K562 (cell line): Measurements from ENCODE around the gene AGPAT3. TPM values are rescaled to one million over a fixed set of nuclear protein-coding genes. Genes with fewer than 3 reads are reported as not detected.

Source experiments
- FOXK2 ChIP-seq, 2 experiments: fragments of 450-650 bp; IDR thresholded peaks in 1 of 2; conservative IDR thresholded peaks in 1 of 2; 2 replicates each; pipeline ENCODE4 v1.6.1; 2016; ENCODE audit warnings: low read depth in 2 of 2, mild to moderate bottlenecking in 1 of 2
- GABPA ChIP-seq: fragments of 200-800 bp; sonication (Bioruptor generic); conservative IDR thresholded peaks from 2 replicates; pipeline ENCODE4 v1.6.1; 2016; ENCODE audit warnings: low read depth, missing genetic modification characterization, missing compliant biosample characterization
- HDAC2 ChIP-seq: fragments of 450-650 bp; IDR thresholded peaks from 2 replicates; pipeline ENCODE4 v1.6.1; 2016; ENCODE audit warnings: mild to moderate bottlenecking
- KAT7 ChIP-seq: sonication (generic); formaldehyde crosslinking; IDR thresholded peaks from 2 replicates; pipeline ENCODE4 v1.8.0; 2022; ENCODE audit warnings: missing genetic modification reagents, mild to moderate bottlenecking, borderline replicate concordance
- KLF10 ChIP-seq: fragments of 250-450 bp; sonication (Bioruptor Pico); IDR thresholded peaks from 2 replicates; pipeline ENCODE4 v1.6.1; 2021; ENCODE audit warnings: matching md5 sums
- MCM5 ChIP-seq: fragments of 450-650 bp; IDR thresholded peaks from 2 replicates; pipeline ENCODE4 v1.6.1; 2016; ENCODE audit warnings: low read depth
- MYNN ChIP-seq, 2 experiments: sonication (generic); formaldehyde crosslinking in 1 of 2; IDR thresholded peaks; 2 replicates each; pipeline versions ENCODE4 v1.5.0 to v1.6.1; 2016 to 2020; ENCODE audit warnings: antibody characterized with exemption in 1 of 2, missing genetic modification reagents in 1 of 2
- NCOR1 ChIP-seq: fragments of 450-650 bp; IDR thresholded peaks from 2 replicates; pipeline ENCODE4 v1.6.1; 2016; ENCODE audit warnings: mild to moderate bottlenecking, moderate library complexity
- PCBP1 ChIP-seq: fragments of 200-400 bp; formaldehyde crosslinking; IDR thresholded peaks from 2 replicates; pipeline ENCODE4 v1.6.1; 2018; ENCODE audit warnings: mild to moderate bottlenecking, low read depth, low read length; ENCODE audit not compliant: poor library complexity, severe bottlenecking
- POLR2H ChIP-seq: IDR thresholded peaks from 2 replicates; pipeline ENCODE4 v1.6.1; 2016; ENCODE audit warnings: missing genetic modification characterization, low read depth, mild to moderate bottlenecking, control low read depth, missing compliant biosample characterization, moderate library complexity
- SNRNP70 ChIP-seq: fragments of 200-400 bp; formaldehyde crosslinking; optimal IDR thresholded peaks from 2 replicates; pipeline ENCODE3; 2017; ENCODE audit warnings: low read depth, low read length
- SOX6 ChIP-seq: fragments of 450-650 bp; IDR thresholded peaks from 2 replicates; pipeline ENCODE4 v1.6.1; 2014; ENCODE audit warnings: mild to moderate bottlenecking
- ZBTB1 ChIP-seq: sonication (generic); formaldehyde crosslinking; IDR thresholded peaks from 2 replicates; pipeline ENCODE4 v1.8.1; 2023; ENCODE audit warnings: missing genetic modification reagents, low read depth, mild to moderate bottlenecking, borderline replicate concordance
- ZNF57 ChIP-seq: fragments of 450-650 bp; formaldehyde crosslinking; IDR thresholded peaks from 2 replicates; pipeline ENCODE4 v1.4.0; 2020; ENCODE audit warnings: mild to moderate bottlenecking, moderate library complexity
- ZNF77 ChIP-seq: fragments of 250-450 bp; sonication (Bioruptor Pico); IDR thresholded peaks from 2 replicates; pipeline ENCODE4 v1.5.0; 2020
- polyA plus RNA-seq, 8 experiments: library from polyadenylated mRNA; depleted of rRNA in 4 of 8; stranded (reverse) in 5 of 8; unstranded in 3 of 8; fragments of >200 nt; fragmentation: Nextera tagmentation in 2 of 8; fragmentation: Illumina TruSeq in 1 of 8; extraction: Ambion mirVana in 2 of 8; extraction: Trizol in 1 of 8; gene quantifications; 2 replicates each; pipeline versions ENCODE4 v1.2.1 to v1.2.3, GENCODE V29; 2011 to 2014; ENCODE audit warnings: inconsistent platforms in 1 of 8, missing spikeins in 1 of 8
- total RNA-seq, 7 experiments: library from RNA; depleted of rRNA in 6 of 7; stranded (reverse); fragments of >200 nt in 6 of 7; fragmentation: Illumina TruSeq in 2 of 7; extraction: Trizol in 2 of 7; gene quantifications; 2 replicates each; pipeline versions ENCODE4 v1.2.1 to v1.2.3, GENCODE V29; 2011 to 2021; ENCODE audit warnings: low replicate concordance in 1 of 7
- TF ChIP-seq, protein P1 (sequence below): sonication (generic); formaldehyde crosslinking; IDR thresholded peaks from 2 replicates; pipeline ENCODE4 v1.8.0; 2022; ENCODE audit warnings: mild to moderate bottlenecking, low read depth, missing genetic modification reagents
- TF ChIP-seq, protein P2 (sequence below): fragments of 250-450 bp; sonication (Bioruptor Pico); IDR thresholded peaks from 2 replicates; pipeline ENCODE4 v1.5.0; 2021
- TF ChIP-seq, protein P3 (sequence below): sonication (generic); formaldehyde crosslinking; IDR thresholded peaks from 2 replicates; pipeline ENCODE4 v1.8.0; 2022; ENCODE audit warnings: missing genetic modification reagents, mild to moderate bottlenecking, moderate library complexity, borderline replicate concordance
- TF ChIP-seq, protein P4 (sequence below): sonication (generic); formaldehyde crosslinking; IDR thresholded peaks from 2 replicates; pipeline ENCODE4 v1.8.0; 2022; ENCODE audit warnings: mild to moderate bottlenecking, missing genetic modification reagents
- TF ChIP-seq, protein P5 (sequence below): IDR thresholded peaks from 2 replicates; pipeline ENCODE4 v1.6.1; 2011; ENCODE audit not compliant: insufficient read length; ENCODE audit errors: extremely low read depth
- TF ChIP-seq, protein P6 (sequence below): sonication (generic); formaldehyde crosslinking; IDR thresholded peaks from 2 replicates; pipeline ENCODE4 v1.8.0; 2022; ENCODE audit warnings: mild to moderate bottlenecking, missing genetic modification reagents, borderline replicate concordance

Gene AGPAT3
- total and polyA plus RNA-seq, 9 of the 15 experiments (the other 6 are each of a cell fraction or from before 2014, with no cell fraction given): 1.5 to 88.4 (median 35.7) TPM

DNA sequence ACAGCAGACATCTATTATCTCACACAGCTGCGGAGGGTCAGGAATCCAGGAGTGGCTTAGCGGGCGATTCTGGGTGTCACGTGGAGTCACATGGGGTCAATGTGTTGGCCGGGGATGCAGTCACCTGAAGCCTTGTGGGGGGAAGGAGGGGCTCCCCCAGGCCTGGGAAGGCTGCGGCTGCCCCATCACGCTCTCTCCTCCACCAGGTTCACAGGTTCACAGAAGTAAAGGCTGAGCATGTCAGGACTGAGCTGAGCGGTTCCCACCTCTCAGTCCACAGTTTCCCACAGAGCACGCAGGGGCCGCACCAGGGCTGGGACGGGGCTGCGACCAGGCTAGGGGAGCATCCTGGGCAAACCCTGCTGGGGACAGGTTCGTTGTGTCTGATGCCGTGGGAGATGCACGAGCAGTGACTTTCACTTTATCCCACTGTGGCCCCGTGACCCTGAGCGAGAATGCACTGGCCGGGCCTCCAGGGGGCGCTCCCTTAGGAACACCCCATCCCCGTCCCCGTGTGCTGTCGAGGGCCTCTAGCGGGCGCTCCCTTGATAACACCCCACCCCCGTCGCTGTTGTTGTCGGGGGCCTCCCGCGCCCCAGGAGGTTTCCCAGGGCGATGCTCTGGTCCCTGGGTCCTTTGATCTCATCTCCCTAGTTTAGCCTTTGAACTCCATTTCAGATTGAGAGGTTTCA, 73.9 kb downstream of the AGPAT3 start (continued):
- TF ChIP-seq SOX6 (no peak; the same call in 1 of the 2 replicates), PCBP1 (peak; percentile 79), MYNN (IDR thresholded peaks at IDR 0.05) (0 out of 2 replicates have a peak, but pooled peaks have one; percentile 55), MYNN (CRISPR knock-in tag; IDR thresholded peaks at IDR 0.05) (no peak), POLR2H (tag) (no peak), MCM5 (no peak), GABPA (tag) (no peak), FOXK2 (conservative IDR thresholded peaks at IDR 0.05 in 1 of 2, IDR thresholded peaks at IDR 0.05 in 1 of 2; ENCODE audit: low read depth in 2 of 2) (peak; percentile 66 to 78), HDAC2 (peak; percentile 89; the same call in 1 of the 2 replicates), NCOR1 (peak; percentile 58), KLF10 (CRISPR knock-in tag) (no peak), ZNF77 (no peak), KAT7 (CRISPR knock-in tag) (no peak), ZNF57 (CRISPR knock-in tag) (no peak; the same call in 1 of the 2 replicates), SNRNP70 (no peak), ZBTB1 (no peak)
- TF ChIP-seq, protein P1, sequence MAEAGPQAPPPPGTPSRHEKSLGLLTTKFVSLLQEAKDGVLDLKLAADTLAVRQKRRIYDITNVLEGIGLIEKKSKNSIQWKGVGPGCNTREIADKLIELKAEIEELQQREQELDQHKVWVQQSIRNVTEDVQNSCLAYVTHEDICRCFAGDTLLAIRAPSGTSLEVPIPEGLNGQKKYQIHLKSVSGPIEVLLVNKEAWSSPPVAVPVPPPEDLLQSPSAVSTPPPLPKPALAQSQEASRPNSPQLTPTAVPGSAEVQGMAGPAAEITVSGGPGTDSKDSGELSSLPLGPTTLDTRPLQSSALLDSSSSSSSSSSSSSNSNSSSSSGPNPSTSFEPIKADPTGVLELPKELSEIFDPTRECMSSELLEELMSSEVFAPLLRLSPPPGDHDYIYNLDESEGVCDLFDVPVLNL (CRISPR knock-in tag): no peak
- TF ChIP-seq, protein P2, sequence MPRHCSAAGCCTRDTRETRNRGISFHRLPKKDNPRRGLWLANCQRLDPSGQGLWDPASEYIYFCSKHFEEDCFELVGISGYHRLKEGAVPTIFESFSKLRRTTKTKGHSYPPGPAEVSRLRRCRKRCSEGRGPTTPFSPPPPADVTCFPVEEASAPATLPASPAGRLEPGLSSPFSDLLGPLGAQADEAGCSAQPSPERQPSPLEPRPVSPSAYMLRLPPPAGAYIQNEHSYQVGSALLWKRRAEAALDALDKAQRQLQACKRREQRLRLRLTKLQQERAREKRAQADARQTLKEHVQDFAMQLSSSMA: no peak
- TF ChIP-seq, protein P3, sequence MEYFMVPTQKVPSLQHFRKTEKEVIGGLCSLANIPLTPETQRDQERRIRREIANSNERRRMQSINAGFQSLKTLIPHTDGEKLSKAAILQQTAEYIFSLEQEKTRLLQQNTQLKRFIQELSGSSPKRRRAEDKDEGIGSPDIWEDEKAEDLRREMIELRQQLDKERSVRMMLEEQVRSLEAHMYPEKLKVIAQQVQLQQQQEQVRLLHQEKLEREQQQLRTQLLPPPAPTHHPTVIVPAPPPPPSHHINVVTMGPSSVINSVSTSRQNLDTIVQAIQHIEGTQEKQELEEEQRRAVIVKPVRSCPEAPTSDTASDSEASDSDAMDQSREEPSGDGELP (CRISPR knock-in tag): peak; percentile 76
- TF ChIP-seq, protein P4, sequence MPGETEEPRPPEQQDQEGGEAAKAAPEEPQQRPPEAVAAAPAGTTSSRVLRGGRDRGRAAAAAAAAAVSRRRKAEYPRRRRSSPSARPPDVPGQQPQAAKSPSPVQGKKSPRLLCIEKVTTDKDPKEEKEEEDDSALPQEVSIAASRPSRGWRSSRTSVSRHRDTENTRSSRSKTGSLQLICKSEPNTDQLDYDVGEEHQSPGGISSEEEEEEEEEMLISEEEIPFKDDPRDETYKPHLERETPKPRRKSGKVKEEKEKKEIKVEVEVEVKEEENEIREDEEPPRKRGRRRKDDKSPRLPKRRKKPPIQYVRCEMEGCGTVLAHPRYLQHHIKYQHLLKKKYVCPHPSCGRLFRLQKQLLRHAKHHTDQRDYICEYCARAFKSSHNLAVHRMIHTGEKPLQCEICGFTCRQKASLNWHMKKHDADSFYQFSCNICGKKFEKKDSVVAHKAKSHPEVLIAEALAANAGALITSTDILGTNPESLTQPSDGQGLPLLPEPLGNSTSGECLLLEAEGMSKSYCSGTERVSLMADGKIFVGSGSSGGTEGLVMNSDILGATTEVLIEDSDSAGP (CRISPR knock-in tag): no peak
- TF ChIP-seq, protein P5, sequence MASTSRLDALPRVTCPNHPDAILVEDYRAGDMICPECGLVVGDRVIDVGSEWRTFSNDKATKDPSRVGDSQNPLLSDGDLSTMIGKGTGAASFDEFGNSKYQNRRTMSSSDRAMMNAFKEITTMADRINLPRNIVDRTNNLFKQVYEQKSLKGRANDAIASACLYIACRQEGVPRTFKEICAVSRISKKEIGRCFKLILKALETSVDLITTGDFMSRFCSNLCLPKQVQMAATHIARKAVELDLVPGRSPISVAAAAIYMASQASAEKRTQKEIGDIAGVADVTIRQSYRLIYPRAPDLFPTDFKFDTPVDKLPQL: no peak
- TF ChIP-seq, protein P6, sequence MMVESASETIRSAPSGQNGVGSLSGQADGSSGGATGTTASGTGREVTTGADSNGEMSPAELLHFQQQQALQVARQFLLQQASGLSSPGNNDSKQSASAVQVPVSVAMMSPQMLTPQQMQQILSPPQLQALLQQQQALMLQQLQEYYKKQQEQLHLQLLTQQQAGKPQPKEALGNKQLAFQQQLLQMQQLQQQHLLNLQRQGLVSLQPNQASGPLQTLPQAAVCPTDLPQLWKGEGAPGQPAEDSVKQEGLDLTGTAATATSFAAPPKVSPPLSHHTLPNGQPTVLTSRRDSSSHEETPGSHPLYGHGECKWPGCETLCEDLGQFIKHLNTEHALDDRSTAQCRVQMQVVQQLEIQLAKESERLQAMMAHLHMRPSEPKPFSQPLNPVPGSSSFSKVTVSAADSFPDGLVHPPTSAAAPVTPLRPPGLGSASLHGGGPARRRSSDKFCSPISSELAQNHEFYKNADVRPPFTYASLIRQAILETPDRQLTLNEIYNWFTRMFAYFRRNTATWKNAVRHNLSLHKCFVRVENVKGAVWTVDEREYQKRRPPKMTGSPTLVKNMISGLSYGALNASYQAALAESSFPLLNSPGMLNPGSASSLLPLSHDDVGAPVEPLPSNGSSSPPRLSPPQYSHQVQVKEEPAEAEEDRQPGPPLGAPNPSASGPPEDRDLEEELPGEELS (CRISPR knock-in tag): peak; percentile 67; the same call in 1 of the 2 replicates
